Gastrocnemius medialis (tissue), 4 donors: ENCODE data around the gene HAAO.

Experiments
- CTCF ChIP-seq, 5 experiments: fragments of 450-650 bp in 3 of 5; fragments of 200-600 bp in 2 of 5; sonication (generic) in 2 of 5; IDR thresholded peaks in 4 of 5; conservative IDR thresholded peaks in 1 of 5; 1 replicate in 4 of 5; 2 replicates in 1 of 5; pipeline ENCODE4 v1.5.1; 2016 to 2019; ENCODE audit warnings: antibody characterized with exemption in 5 of 5, mild to moderate bottlenecking in 3 of 5, moderate library complexity in 3 of 5
- POLR2A ChIP-seq, 2 donors: fragments of 450-650 bp; IDR thresholded peaks; one replicate each; pipeline ENCODE4 v1.6.1; 2017; ENCODE audit warnings: antibody characterized with exemption in 2 of 2, mild to moderate bottlenecking in 2 of 2, moderate library complexity in 2 of 2

GRCh38 chr2:42827647-42828486 lies 35.5 kb upstream of the HAAO start:
- TF ChIP-seq CTCF (IDR thresholded peaks at IDR 0.05 in 4 of 5, conservative IDR thresholded peaks at IDR 0.05 in 1 of 5) (peak; percentile 86 to 97 (median 93)), POLR2A (IDR thresholded peaks at IDR 0.05) (no peak)
